BLaER1 treated with 17β-estradiol and CSF1 and Interleukin-3, amounts not matched to agents 10 nM and 100 nM (cell line): ENCODE data around the gene DNAJB12.
A peak's percentile ranks its signal among the peaks of the same experiment; 100 is the strongest.

Experiments used
- H3K27ac ChIP-seq, 11 experiments: shearing (Covaris generic); formaldehyde crosslinking; 2 replicates each; pipeline ENCODE4 v1.8.1; 2022
- H3K27me3 ChIP-seq, 11 experiments: shearing (Covaris generic); formaldehyde crosslinking; 2 replicates each; pipeline ENCODE4 v1.8.1; 2022
- H3K36me3 ChIP-seq, 11 experiments: shearing (Covaris generic); formaldehyde crosslinking; 2 replicates each; pipeline ENCODE4 v1.8.1; 2022
- H3K4me1 ChIP-seq, 10 experiments: shearing (Covaris generic); formaldehyde crosslinking; 2 replicates each; pipeline ENCODE4 v1.8.1; 2022
- H3K4me2 ChIP-seq, 11 experiments: shearing (Covaris generic); formaldehyde crosslinking; 2 replicates each; pipeline ENCODE4 v1.8.1; 2022
- H3K4me3 ChIP-seq, 10 experiments: shearing (Covaris generic); formaldehyde crosslinking; 2 replicates each; pipeline ENCODE4 v1.8.1; 2022
- H3K9ac ChIP-seq, 11 experiments: shearing (Covaris generic); formaldehyde crosslinking; 2 replicates each; pipeline ENCODE4 v1.8.1; 2022
- H3K9me3 ChIP-seq, 11 experiments: shearing (Covaris generic); formaldehyde crosslinking; replicated peaks in 1 of 11; 2 replicates each; pipeline ENCODE4 v1.8.1; 2022
- H4K20me1 ChIP-seq, 11 experiments: shearing (Covaris generic); formaldehyde crosslinking; 2 replicates each; pipeline ENCODE4 v1.8.1; 2022
- Cebpa-rat ChIP-seq, 11 experiments: shearing (Covaris generic); IDR thresholded peaks; 2 replicates each; pipeline ENCODE4 v1.8.1; 2022

Gene DNAJB12

GRCh38 chr10:72337039-72337629, 17.6 kb downstream of the DNAJB12 start:
- peak overlapping the region; percentile 86 to 98 (median 96) for H3K4me2 ChIP-seq
- H3K9ac ChIP-seq, result peak overlapping the region in 10 of 11 experiments; percentile 58 to 89 (median 82); a peak in 19 of 22 replicates
- peak overlapping the region in 10 of 11 experiments; percentile 68 to 98 (median 96); a peak in 17 of 22 replicates for H3K27ac ChIP-seq

GRCh38 chr10:72336259-72337038, 18.3 kb downstream of the DNAJB12 start:
- H3K27ac ChIP-seq, result peak overlapping the region; percentile 38 to 98 (median 95); a peak in 21 of 22 replicates
- peaks cover 59 to 90% (median 73%) of the 10 kb centered on the region in 10 experiments for H3K4me1 ChIP-seq

More at GRCh38 chr10:72337039-72337629, 17.6 kb downstream of the DNAJB12 start:
- Histone ChIP-seq H3K36me3 (peaks cover 55 to 78% (median 72%) of the 10 kb centered on the region in 11 experiments), H3K9me3 (no peaks in the 10 kb centered on the region), H3K4me3 (peak overlapping the region in 6 of 10 experiments; percentile 14 to 62 (median 46); a peak in 7 of 20 replicates), H3K4me1 (peaks cover 55 to 90% (median 67%) of the 10 kb centered on the region in 10 experiments), H3K27me3 (no peaks in the 10 kb centered on the region), H4K20me1 (peaks cover 0 to 21% (median 7%) of the 10 kb centered on the region in 11 experiments; a peak in 10 of 22 replicates)
- no peak for TF ChIP-seq Cebpa-rat (IDR thresholded peaks at IDR 0.05)

GRCh38 chr10:72335394-72336258, 19.1 kb downstream of the DNAJB12 start:
- H3K4me3 ChIP-seq, result peak overlapping the region in 8 of 10 experiments; percentile 28 to 62 (median 50); a peak in 16 of 20 replicates
- H3K9me3 ChIP-seq, result no peaks in the 10 kb centered on the region
- H3K9ac ChIP-seq, result peak overlapping the region; percentile 58 to 89 (median 79); a peak in 20 of 22 replicates
- no peaks in the 10 kb centered on the region for H3K27me3 ChIP-seq
- no peak for TF ChIP-seq Cebpa-rat (IDR thresholded peaks at IDR 0.05)
- peak overlapping the region; percentile 38 to 98 (median 95); a peak in 21 of 22 replicates for H3K27ac ChIP-seq
- peaks cover 0 to 7% (median 1%) of the 10 kb centered on the region in 11 experiments; a peak in 7 of 22 replicates for H4K20me1 ChIP-seq
- peaks cover 67 to 90% (median 74%) of the 10 kb centered on the region in 10 experiments for H3K4me1 ChIP-seq
- H3K36me3 ChIP-seq, result peaks cover 40 to 63% (median 57%) of the 10 kb centered on the region in 11 experiments
- peak overlapping the region; percentile 86 to 98 (median 96) for H3K4me2 ChIP-seq

More at GRCh38 chr10:72336259-72337038, 18.3 kb downstream of the DNAJB12 start:
- no peaks in the 10 kb centered on the region for H3K9me3 ChIP-seq
- H4K20me1 ChIP-seq, result peaks cover 0 to 15% (median 7%) of the 10 kb centered on the region in 11 experiments; a peak in 10 of 22 replicates
- peaks cover 49 to 71% (median 65%) of the 10 kb centered on the region in 11 experiments for H3K36me3 ChIP-seq
- peak overlapping the region in 7 of 10 experiments; percentile 42 to 62 (median 51); a peak in 13 of 20 replicates for H3K4me3 ChIP-seq
- H3K27me3 ChIP-seq, result no peaks in the 10 kb centered on the region
- H3K4me2 ChIP-seq, result peak overlapping the region; percentile 86 to 98 (median 96)
- peak overlapping the region; percentile 50 to 89 (median 79); a peak in 21 of 22 replicates for H3K9ac ChIP-seq
- no peak for TF ChIP-seq Cebpa-rat (IDR thresholded peaks at IDR 0.05)

GRCh38 chr10:72334825-72335393, 19.8 kb downstream of the DNAJB12 start:
- H3K9ac ChIP-seq, result peak overlapping the region; percentile 58 to 89 (median 79); a peak in 21 of 22 replicates
- no peaks in the 10 kb centered on the region for H3K9me3 ChIP-seq
- peak overlapping the region; percentile 38 to 98 (median 95); a peak in 21 of 22 replicates for H3K27ac ChIP-seq
- H3K4me3 ChIP-seq, result peak overlapping the region in 8 of 10 experiments; percentile 28 to 62 (median 50); a peak in 15 of 20 replicates
- H3K27me3 ChIP-seq, result no peaks in the 10 kb centered on the region
- H3K4me2 ChIP-seq, result peak overlapping the region; percentile 86 to 98 (median 96)
- peaks cover 75 to 90% (median 78%) of the 10 kb centered on the region in 10 experiments for H3K4me1 ChIP-seq
- H3K36me3 ChIP-seq, result peaks cover 33 to 56% (median 50%) of the 10 kb centered on the region in 11 experiments
- peaks cover 0 to 4% (median 0%) of the 10 kb centered on the region in 11 experiments; a peak in 1 of 22 replicates for H4K20me1 ChIP-seq
- peak in 4 of 11 experiments; percentile 14 to 56 (median 32); a peak in 4 of 22 replicates for TF ChIP-seq Cebpa-rat (IDR thresholded peaks at IDR 0.05)

- H3K27ac ChIP-seq, result peak overlapping the region; percentile 23 to 98 (median 95); a peak in 21 of 22 replicates
Measured at GRCh38 chr10:72334196-72334824, 20.4 kb downstream of the DNAJB12 start.

GRCh38 chr10:72333112-72334015, 21.4 kb downstream of the DNAJB12 start:
- peak overlapping the region; percentile 2 to 89 (median 79); a peak in 20 of 22 replicates for H3K9ac ChIP-seq
- peaks cover 0 to 4% (median 0%) of the 10 kb centered on the region in 11 experiments; a peak in 1 of 22 replicates for H4K20me1 ChIP-seq
- peak overlapping the region in 10 of 11 experiments; percentile 48 to 98 (median 96); a peak in 20 of 22 replicates for H3K27ac ChIP-seq

More at GRCh38 chr10:72334196-72334824, 20.4 kb downstream of the DNAJB12 start:
- Histone ChIP-seq H4K20me1 (peaks cover 0 to 4% (median 0%) of the 10 kb centered on the region in 11 experiments; a peak in 1 of 22 replicates), H3K9me3 (no peaks in the 10 kb centered on the region), H3K4me2 (peak overlapping the region; percentile 86 to 98 (median 96)), H3K9ac (peak overlapping the region; percentile 51 to 89 (median 79); a peak in 21 of 22 replicates), H3K4me1 (peaks cover 80 to 94% (median 84%) of the 10 kb centered on the region in 10 experiments), H3K4me3 (peak overlapping the region in 8 of 10 experiments; percentile 28 to 62 (median 48); a peak in 12 of 20 replicates), H3K36me3 (peaks cover 27 to 50% (median 44%) of the 10 kb centered on the region in 11 experiments), H3K27me3 (no peaks in the 10 kb centered on the region)
- TF ChIP-seq Cebpa-rat (IDR thresholded peaks at IDR 0.05), result no peak

More at GRCh38 chr10:72333112-72334015, 21.4 kb downstream of the DNAJB12 start:
- Histone ChIP-seq H3K4me3 (peak overlapping the region in 5 of 10 experiments; percentile 16 to 55 (median 35); a peak in 8 of 20 replicates), H3K27me3 (no peaks in the 10 kb centered on the region), H3K4me1 (peaks cover 90 to 100% (median 93%) of the 10 kb centered on the region in 10 experiments), H3K9me3 (no peaks in the 10 kb centered on the region), H3K4me2 (peak overlapping the region; percentile 86 to 98 (median 96)), H3K36me3 (peaks cover 19 to 40% (median 35%) of the 10 kb centered on the region in 11 experiments)
- TF ChIP-seq Cebpa-rat (IDR thresholded peaks at IDR 0.05), result no peak
